WI38 (cell line): ENCODE measurements around the gene WDR77.

Experiments used
- H3K4me3 ChIP-seq: 2 replicates; pipeline ENCODE4 v1.5.1; 2011; ENCODE audit warnings: low read depth, mild to moderate bottlenecking, control low read depth, low read length
- TF ChIP-seq, protein P1 (sequence below): IDR thresholded peaks from 2 replicates; pipeline ENCODE4 v1.5.1; 2012; ENCODE audit warnings: low read depth, mild to moderate bottlenecking, control low read depth, low read length

WDR77 gene

DNA sequence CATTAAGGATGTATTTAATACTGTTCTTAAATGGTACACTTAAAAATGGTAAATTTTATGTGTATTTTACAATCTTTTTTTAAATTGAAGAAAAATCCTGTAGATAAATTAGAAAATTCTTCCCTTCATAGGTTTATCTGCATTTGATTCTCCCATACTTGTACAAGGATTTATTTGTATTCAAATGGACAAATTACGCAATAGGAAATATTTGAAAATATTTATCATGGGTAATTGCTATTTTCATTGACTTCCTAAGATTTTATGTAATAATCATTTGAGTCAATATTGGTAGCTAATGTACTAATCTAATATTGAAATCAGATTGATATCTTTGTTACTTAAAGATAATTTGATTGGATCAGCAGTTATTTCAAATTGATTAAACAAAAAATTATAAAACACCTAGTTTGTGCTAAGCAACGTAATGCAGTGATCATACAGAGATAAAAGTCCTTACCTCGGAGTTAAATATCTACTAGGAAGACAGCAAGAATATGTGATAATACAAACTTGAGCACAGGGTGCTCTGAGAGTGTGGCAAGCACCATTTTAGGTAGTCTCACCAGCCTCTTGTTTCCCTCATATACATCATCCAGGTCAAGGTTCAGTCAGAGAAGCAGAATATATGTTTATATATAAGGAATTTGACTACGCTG lies 13.4 kb upstream of the WDR77 start:
- TF ChIP-seq, protein P1, sequence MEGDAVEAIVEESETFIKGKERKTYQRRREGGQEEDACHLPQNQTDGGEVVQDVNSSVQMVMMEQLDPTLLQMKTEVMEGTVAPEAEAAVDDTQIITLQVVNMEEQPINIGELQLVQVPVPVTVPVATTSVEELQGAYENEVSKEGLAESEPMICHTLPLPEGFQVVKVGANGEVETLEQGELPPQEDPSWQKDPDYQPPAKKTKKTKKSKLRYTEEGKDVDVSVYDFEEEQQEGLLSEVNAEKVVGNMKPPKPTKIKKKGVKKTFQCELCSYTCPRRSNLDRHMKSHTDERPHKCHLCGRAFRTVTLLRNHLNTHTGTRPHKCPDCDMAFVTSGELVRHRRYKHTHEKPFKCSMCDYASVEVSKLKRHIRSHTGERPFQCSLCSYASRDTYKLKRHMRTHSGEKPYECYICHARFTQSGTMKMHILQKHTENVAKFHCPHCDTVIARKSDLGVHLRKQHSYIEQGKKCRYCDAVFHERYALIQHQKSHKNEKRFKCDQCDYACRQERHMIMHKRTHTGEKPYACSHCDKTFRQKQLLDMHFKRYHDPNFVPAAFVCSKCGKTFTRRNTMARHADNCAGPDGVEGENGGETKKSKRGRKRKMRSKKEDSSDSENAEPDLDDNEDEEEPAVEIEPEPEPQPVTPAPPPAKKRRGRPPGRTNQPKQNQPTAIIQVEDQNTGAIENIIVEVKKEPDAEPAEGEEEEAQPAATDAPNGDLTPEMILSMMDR, result no peak
- H3K4me3 ChIP-seq, result no peak overlapping the region

DNA sequence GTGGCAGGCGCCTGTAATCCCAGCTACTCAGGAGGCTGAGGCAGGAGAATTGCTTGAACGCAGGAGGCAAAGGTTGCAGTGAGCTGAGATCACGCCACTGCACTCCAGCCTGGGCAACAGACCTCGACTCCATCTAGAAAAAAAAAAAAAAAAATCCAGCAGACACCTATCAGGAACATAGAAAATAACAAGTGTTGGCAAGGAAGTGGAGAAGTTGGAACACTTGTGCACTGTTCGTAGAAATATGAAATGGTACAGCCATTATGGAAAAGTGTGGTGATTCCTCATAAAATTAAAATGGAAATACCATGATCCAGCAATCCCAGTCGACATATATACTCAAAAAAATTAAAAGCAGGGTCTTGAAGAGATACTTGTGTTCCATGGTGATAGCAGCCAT lies 12.7 kb upstream of the WDR77 start:
- H3K4me3 ChIP-seq, result no peak overlapping the region
- TF ChIP-seq, protein P1, result no peak

GRCh38 chr1:111455642-111456031 lies 6.6 kb upstream of the WDR77 start:
- H3K4me3 ChIP-seq, result no peak overlapping the region
- TF ChIP-seq, protein P1, result no peak

DNA sequence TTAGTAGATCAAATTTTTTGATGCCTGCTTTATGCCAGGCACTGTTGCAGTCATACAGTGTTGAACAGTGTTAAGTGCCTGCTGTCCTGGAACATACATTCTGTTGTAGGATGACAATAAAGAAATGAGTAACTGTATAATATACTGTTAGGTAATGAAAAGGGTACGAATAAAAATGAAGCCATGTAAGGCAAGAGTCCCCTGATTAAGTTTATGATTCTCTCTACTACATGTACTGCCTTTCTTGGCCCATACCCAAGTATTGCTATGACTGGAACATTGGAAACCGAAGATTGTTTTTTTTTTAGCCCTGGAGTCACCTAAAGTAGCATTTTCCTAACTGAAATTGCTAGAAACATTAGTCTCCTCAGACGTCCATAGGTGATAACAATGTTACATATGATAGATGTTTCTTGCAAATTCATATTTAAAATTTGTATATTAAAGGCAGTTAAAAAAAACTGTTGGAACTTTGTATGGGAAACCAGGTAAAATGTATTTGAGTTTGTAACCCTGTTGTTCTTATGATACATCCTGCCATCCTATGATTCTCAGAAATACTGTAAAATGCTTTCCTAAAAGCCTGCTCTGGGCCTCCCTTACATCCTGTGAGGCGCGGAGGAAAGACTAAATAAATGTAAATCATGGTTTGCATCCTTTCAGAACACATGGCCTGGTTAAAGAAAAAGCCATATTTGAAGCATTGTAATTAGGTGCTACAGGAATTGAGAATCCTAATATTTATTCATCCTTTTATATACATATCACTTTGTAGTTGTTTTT lies 6.0 kb upstream of the WDR77 start:
- TF ChIP-seq, protein P1, result no peak
- H3K4me3 ChIP-seq, result no peak overlapping the region

GRCh38 chr1:111453706-111454105 lies 4.7 kb upstream of the WDR77 start:
- TF ChIP-seq, protein P1, result no peak
- no peak overlapping the region for H3K4me3 ChIP-seq

GRCh38 chr1:111452581-111452980 lies 3.5 kb upstream of the WDR77 start:
- TF ChIP-seq, protein P1, result no peak
- H3K4me3 ChIP-seq, result no peak overlapping the region

DNA sequence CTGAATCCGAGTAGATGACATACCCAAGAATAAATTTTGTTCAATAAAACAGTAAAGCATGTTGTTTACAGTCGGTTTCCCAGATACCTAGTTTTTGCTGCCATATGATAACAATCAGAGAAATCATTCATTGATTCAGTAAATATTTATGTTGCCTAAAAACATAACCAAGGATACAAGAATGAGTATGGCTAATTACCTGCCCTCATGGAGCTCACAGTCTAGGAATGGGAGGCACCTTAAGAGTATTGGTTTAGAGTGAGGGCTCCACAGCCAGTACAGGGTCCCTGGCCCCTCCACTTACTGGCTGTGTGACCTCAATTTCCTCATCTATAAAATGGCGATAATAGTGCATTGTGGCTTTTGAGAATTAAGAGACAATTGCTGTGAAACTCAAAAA lies 1.1 kb upstream of the WDR77 start:
- H3K4me3 ChIP-seq, result peak overlapping the region; percentile 99
- TF ChIP-seq, protein P1, result no peak
